H9 (cell line): ENCODE data around the gene CDH4. TPM values are rescaled to one million over a fixed set of nuclear protein-coding genes. Genes with fewer than 3 reads are reported as not detected.

Experiments
- DNase-seq: peaks from one replicate; pipeline ENCODE4 v3.0.0-alpha.2; 2017
- H2AFZ ChIP-seq: one replicate; pipeline ENCODE4 v1.6.1; 2013; ENCODE audit warnings: mild to moderate bottlenecking, low read length, control low read depth, moderate library complexity
- H2AK5ac ChIP-seq: 2 replicates; pipeline ENCODE4 v1.6.1; 2013; ENCODE audit warnings: low read length, control low read depth, mixed read lengths; ENCODE audit not compliant: insufficient read length
- H2BK120ac ChIP-seq: one replicate; pipeline ENCODE4 v1.6.1; 2013; ENCODE audit warnings: low read depth, mild to moderate bottlenecking, low read length, control low read depth, inconsistent platforms; ENCODE audit not compliant: poor library complexity, severe bottlenecking
- H2BK12ac ChIP-seq: 2 replicates; pipeline ENCODE4 v1.6.1; 2013; ENCODE audit warnings: low read length, control low read depth, mixed read lengths, low read depth; ENCODE audit not compliant: insufficient read length
- H2BK15ac ChIP-seq: 2 replicates; pipeline ENCODE4 v1.6.1; 2013; ENCODE audit warnings: low read depth, low read length, control low read depth
- H2BK20ac ChIP-seq: one replicate; pipeline ENCODE4 v1.6.1; 2013; ENCODE audit warnings: low read depth, mild to moderate bottlenecking, low read length, control low read depth, inconsistent platforms; ENCODE audit not compliant: poor library complexity, severe bottlenecking
- H2BK5ac ChIP-seq: 2 replicates; pipeline ENCODE4 v1.6.1; 2013; ENCODE audit warnings: low read length, control low read depth, mixed read lengths; ENCODE audit not compliant: insufficient read length
- H3K14ac ChIP-seq: 2 replicates; pipeline ENCODE4 v1.6.1; 2013; ENCODE audit warnings: low read length, control low read depth; ENCODE audit not compliant: insufficient read depth
- H3K18ac ChIP-seq: 2 replicates; pipeline ENCODE4 v1.6.1; 2013; ENCODE audit warnings: low read depth, mild to moderate bottlenecking, mixed read lengths, low read length, control low read depth; ENCODE audit not compliant: insufficient read length
- H3K23ac ChIP-seq: 2 replicates; pipeline ENCODE4 v1.6.1; 2013; ENCODE audit warnings: low read length, control low read depth, mixed read lengths, low read depth; ENCODE audit not compliant: insufficient read length
- H3K23me2 ChIP-seq: 2 replicates; pipeline ENCODE4 v1.6.1; 2013; ENCODE audit warnings: low read depth, mild to moderate bottlenecking, mixed read lengths, low read length, control low read depth; ENCODE audit not compliant: insufficient read length, poor library complexity, severe bottlenecking
- H3K27ac ChIP-seq: 2 replicates; pipeline ENCODE4 v1.5.1; 2013; ENCODE audit warnings: low read length, control low read depth, mixed read lengths, low read depth; ENCODE audit not compliant: insufficient read length
- H3K27me3 ChIP-seq: 2 replicates; pipeline ENCODE4 v1.6.1; 2013; ENCODE audit warnings: low read length, control low read depth, inconsistent platforms; ENCODE audit not compliant: insufficient read depth
- H3K4ac ChIP-seq: 2 replicates; pipeline ENCODE4 v1.6.1; 2013; ENCODE audit warnings: low read depth, mild to moderate bottlenecking, control low read depth, inconsistent platforms, low read length, moderate library complexity
- H3K4me1 ChIP-seq: 2 replicates; pipeline ENCODE4 v1.6.1; 2013; ENCODE audit warnings: low read length, control low read depth, inconsistent platforms; ENCODE audit not compliant: insufficient read depth
- H3K4me2 ChIP-seq: 2 replicates; pipeline ENCODE4 v1.6.1; 2013; ENCODE audit warnings: low read length, control low read depth, mixed read lengths; ENCODE audit not compliant: insufficient read length, insufficient read depth
- H3K56ac ChIP-seq: 2 replicates; pipeline ENCODE4 v1.6.1; 2013; ENCODE audit warnings: low read depth, mild to moderate bottlenecking, mixed read lengths, low read length, control low read depth; ENCODE audit not compliant: insufficient read length
- H3K79me1 ChIP-seq: 2 replicates; pipeline ENCODE4 v1.6.1; 2013; ENCODE audit warnings: low read depth, mild to moderate bottlenecking, moderate library complexity, low read length, control low read depth, inconsistent platforms; ENCODE audit not compliant: insufficient read depth, poor library complexity, severe bottlenecking
- H3K79me2 ChIP-seq: 2 replicates; pipeline ENCODE4 v1.6.1; 2013; ENCODE audit warnings: low read length, control low read depth, inconsistent platforms; ENCODE audit not compliant: insufficient read depth
- H3K9ac ChIP-seq: 2 replicates; pipeline ENCODE4 v1.6.1; 2013; ENCODE audit warnings: low read length, control low read depth, mixed read lengths; ENCODE audit not compliant: insufficient read length; ENCODE audit errors: extremely low read depth
- H3K9me3 ChIP-seq: one replicate; pipeline ENCODE4 v1.6.1; 2013; ENCODE audit warnings: low read depth, low read length, inconsistent platforms; ENCODE audit not compliant: control insufficient read depth
- H3T11ph ChIP-seq: one replicate; pipeline ENCODE4 v1.6.1; 2013; ENCODE audit warnings: mild to moderate bottlenecking, low read length, control low read depth, inconsistent platforms
- H4K20me1 ChIP-seq: one replicate; pipeline ENCODE4 v1.6.1; 2013; ENCODE audit not compliant: control insufficient read depth, insufficient read length, insufficient read depth
- H4K5ac ChIP-seq: 2 replicates; pipeline ENCODE4 v1.6.1; 2013; ENCODE audit warnings: low read depth, mild to moderate bottlenecking, mixed read lengths, low read length, control low read depth; ENCODE audit not compliant: insufficient read length
- H4K8ac ChIP-seq: replicated peaks from 2 replicates; pipeline ENCODE4 v1.6.1; 2013; ENCODE audit warnings: low read length, control low read depth, mixed read lengths, low read depth; ENCODE audit not compliant: insufficient read length
- H4K91ac ChIP-seq: 2 replicates; pipeline ENCODE4 v1.6.1; 2013; ENCODE audit warnings: low read depth, mild to moderate bottlenecking, moderate library complexity, mixed read lengths, low read length, control low read depth; ENCODE audit not compliant: insufficient read length
- H3K27ac Mint-ChIP-seq, 3 experiments: 2 replicates in 2 of 3; 3 replicates in 1 of 3; pipeline ENCODE4 v1.8.0; 2020 to 2021; ENCODE audit warnings: mixed read lengths in 3 of 3, mild to moderate bottlenecking in 1 of 3, moderate library complexity in 1 of 3
- H3K27me3 Mint-ChIP-seq: 2 replicates; pipeline ENCODE4 v1.8.0; 2021; ENCODE audit warnings: low read depth, mild to moderate bottlenecking, moderate library complexity, mixed read lengths
- H3K36me3 Mint-ChIP-seq, 3 experiments: 2 replicates in 2 of 3; 3 replicates in 1 of 3; pipeline ENCODE4 v1.8.0; 2020 to 2021; ENCODE audit warnings: low read depth in 3 of 3, mixed read lengths in 3 of 3; ENCODE audit not compliant: insufficient read depth in 1 of 3
- H3K4me1 Mint-ChIP-seq, 2 experiments: 2 replicates each; pipeline ENCODE4 v1.8.0; 2020; ENCODE audit warnings: mixed read lengths in 2 of 2
- H3K4me3 Mint-ChIP-seq, 2 experiments: 2 replicates in 1 of 2; 3 replicates in 1 of 2; pipeline ENCODE4 v1.8.0; 2020 to 2021; ENCODE audit warnings: mild to moderate bottlenecking in 2 of 2, mixed read lengths in 2 of 2, moderate library complexity in 1 of 2
- H3K9me3 Mint-ChIP-seq, 2 experiments: 2 replicates in 1 of 2; 3 replicates in 1 of 2; pipeline ENCODE4 v1.8.0; 2020; ENCODE audit warnings: mild to moderate bottlenecking in 2 of 2, mixed read lengths in 2 of 2, moderate library complexity in 1 of 2
- WGBS: extraction: QIAGEN DNeasy Blood & Tissue Kit; methylation state at CpG from one replicate; pipeline ENCODE4 v1.1.7; 2013; ENCODE audit warnings: missing lambda C conversion rate, low lambda C conversion rate, mixed read lengths; ENCODE audit not compliant: insufficient read length; ENCODE audit errors: extremely low coverage; 5-methylcytosine and 5-hydroxymethylcytosine counted together
- total RNA-seq: library from RNA; stranded (reverse); gene quantifications from 2 replicates; pipeline ENCODE4 v1.2.1, GENCODE V29; 2021
- TF ChIP-seq, protein P1 (sequence below): fragments of 200-600 bp; sonication (generic); conservative IDR thresholded peaks from 3 replicates; pipeline ENCODE4 v1.8.0; 2021; ENCODE audit warnings: antibody characterized with exemption, mild to moderate bottlenecking

The CDH4 gene
- total RNA-seq, 1 experiment from 2014 or later = 3.0 TPM

DNA sequence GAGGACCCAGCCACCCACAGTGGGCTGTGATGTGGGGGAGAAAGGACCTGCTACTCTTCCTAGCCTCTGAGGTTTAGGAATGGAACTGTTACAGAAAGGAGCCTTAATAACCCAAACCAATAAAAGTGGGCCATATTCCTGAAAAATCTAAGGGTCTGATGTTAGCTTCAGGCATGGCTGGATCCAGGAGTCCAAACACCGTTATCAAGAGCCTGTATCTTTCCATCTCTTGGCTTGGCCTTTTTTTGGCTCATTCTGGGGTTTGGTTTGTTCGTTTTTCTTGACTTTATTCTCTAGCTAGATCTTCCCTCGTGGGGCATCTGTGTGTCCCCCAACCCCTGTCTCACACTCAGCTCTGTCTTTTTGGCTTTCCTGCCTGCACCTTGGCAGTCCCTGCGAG, 38.7 kb downstream of the CDH4 start:
- Mint-ChIP-seq H3K4me3 (no peak overlapping the region), H3K36me3 (no peaks in the 10 kb centered on the region; a peak in 3 of 7 replicates), H3K9me3 (peaks cover 0 to 6% of the 10 kb centered on the region in 2 experiments; a peak in 2 of 5 replicates), H3K27ac (no peak overlapping the region), H3K27me3 (peaks cover 27% of the 10 kb centered on the region), H3K4me1 (peaks cover 3% of the 10 kb centered on the region in 2 experiments; a peak in 2 of 4 replicates)
- H3K23ac ChIP-seq = no peak overlapping the region
- no peak overlapping the region for H4K5ac ChIP-seq
- no peaks in the 10 kb centered on the region for H3K23me2 ChIP-seq
- H2BK5ac ChIP-seq = no peak overlapping the region
- no peaks in the 10 kb centered on the region for H3K79me1 ChIP-seq
- no peaks in the 10 kb centered on the region for H3K4me1 ChIP-seq
- H3T11ph ChIP-seq = no peak overlapping the region
- no peak for DNase-seq
- H2AK5ac ChIP-seq = no peak overlapping the region
- H4K20me1 ChIP-seq = no peaks in the 10 kb centered on the region
- H3K4ac ChIP-seq = no peak overlapping the region
- no peak overlapping the region for H3K14ac ChIP-seq
- no peaks in the 10 kb centered on the region for H3K79me2 ChIP-seq
- H4K91ac ChIP-seq = no peak overlapping the region
- H3K9me3 ChIP-seq = no peaks in the 10 kb centered on the region
- H3K27me3 ChIP-seq = peaks cover 3% of the 10 kb centered on the region
- no peak overlapping the region for H2AFZ ChIP-seq
- no CpG with 5 or more reads among the region's 4 CpGs for WGBS
- no peak overlapping the region for H4K8ac ChIP-seq
- H2BK120ac ChIP-seq = no peak overlapping the region
- H2BK15ac ChIP-seq = no peak overlapping the region
- TF ChIP-seq, protein P1, sequence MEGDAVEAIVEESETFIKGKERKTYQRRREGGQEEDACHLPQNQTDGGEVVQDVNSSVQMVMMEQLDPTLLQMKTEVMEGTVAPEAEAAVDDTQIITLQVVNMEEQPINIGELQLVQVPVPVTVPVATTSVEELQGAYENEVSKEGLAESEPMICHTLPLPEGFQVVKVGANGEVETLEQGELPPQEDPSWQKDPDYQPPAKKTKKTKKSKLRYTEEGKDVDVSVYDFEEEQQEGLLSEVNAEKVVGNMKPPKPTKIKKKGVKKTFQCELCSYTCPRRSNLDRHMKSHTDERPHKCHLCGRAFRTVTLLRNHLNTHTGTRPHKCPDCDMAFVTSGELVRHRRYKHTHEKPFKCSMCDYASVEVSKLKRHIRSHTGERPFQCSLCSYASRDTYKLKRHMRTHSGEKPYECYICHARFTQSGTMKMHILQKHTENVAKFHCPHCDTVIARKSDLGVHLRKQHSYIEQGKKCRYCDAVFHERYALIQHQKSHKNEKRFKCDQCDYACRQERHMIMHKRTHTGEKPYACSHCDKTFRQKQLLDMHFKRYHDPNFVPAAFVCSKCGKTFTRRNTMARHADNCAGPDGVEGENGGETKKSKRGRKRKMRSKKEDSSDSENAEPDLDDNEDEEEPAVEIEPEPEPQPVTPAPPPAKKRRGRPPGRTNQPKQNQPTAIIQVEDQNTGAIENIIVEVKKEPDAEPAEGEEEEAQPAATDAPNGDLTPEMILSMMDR = no peak
- no peak overlapping the region for H3K18ac ChIP-seq
- H2BK12ac ChIP-seq = no peak overlapping the region
- no peak overlapping the region for H3K9ac ChIP-seq
- no peak overlapping the region for H3K4me2 ChIP-seq
- no peak overlapping the region for H3K56ac ChIP-seq
- H2BK20ac ChIP-seq = no peak overlapping the region
- no peak overlapping the region for H3K27ac ChIP-seq
